OCI-LY3 (cell line): ENCODE measurements around the gene TTLL8.
A peak's percentile ranks its signal among the peaks of the same experiment; 100 is the strongest.

Source experiments
- H2AFZ ChIP-seq: fragments of 200-600, 300-600 bp; shearing (Covaris generic); 2 replicates; pipeline ENCODE4 v1.6.0; 2014; ENCODE audit warnings: antibody characterized with exemption, low read depth, low read length
- H3K27ac ChIP-seq: fragments of 200-600, 300-600 bp; sonication (generic); 2 replicates; pipeline ENCODE4 v1.5.1; 2014; ENCODE audit warnings: mild to moderate bottlenecking, low read length, moderate library complexity, mixed read lengths
- H3K27me3 ChIP-seq: fragments of 200-600, 300-600 bp; sonication (generic); 2 replicates; pipeline ENCODE4 v1.6.1; 2014; ENCODE audit warnings: low read depth, low read length, mixed read lengths
- H3K36me3 ChIP-seq: fragments of 200-600, 300-600 bp; sonication (generic); replicated peaks from 2 replicates; pipeline ENCODE3; 2014; ENCODE audit warnings: low read depth, low read length, mixed read lengths
- H3K4me1 ChIP-seq: fragments of 300-600, 200-600 bp; sonication (generic); 2 replicates; pipeline ENCODE4 v1.6.1; 2014; ENCODE audit warnings: low read length, mixed read lengths
- H3K4me2 ChIP-seq: fragments of 200-600, 300-600 bp; sonication (generic); 2 replicates; pipeline ENCODE4 v1.6.1; 2014; ENCODE audit warnings: low read length, mixed read lengths
- H3K4me3 ChIP-seq: fragments of 300-600, 200-600 bp; sonication (generic); 2 replicates; pipeline ENCODE4 v1.5.1; 2014; ENCODE audit warnings: antibody characterized with exemption, mild to moderate bottlenecking, low read length, moderate library complexity
- H3K79me2 ChIP-seq: fragments of 300-600, 200-600 bp; shearing (Covaris generic); 2 replicates; pipeline ENCODE4 v1.6.1; 2014; ENCODE audit warnings: mild to moderate bottlenecking, low read length, mixed read lengths
- H3K9ac ChIP-seq: fragments of 300-600, 200-600 bp; shearing (Covaris generic); 2 replicates; pipeline ENCODE4 v1.6.0; 2014; ENCODE audit warnings: mild to moderate bottlenecking, low read length, moderate library complexity
- H3K9me3 ChIP-seq: fragments of 200-600, 300-600 bp; shearing (Covaris generic); 2 replicates; pipeline ENCODE4 v1.6.1; 2014; ENCODE audit warnings: low read length, mixed read lengths; ENCODE audit not compliant: insufficient read depth
- H4K20me1 ChIP-seq: fragments of 200-600, 300-600 bp; sonication (generic); 2 replicates; pipeline ENCODE4 v1.6.1; 2016; ENCODE audit warnings: low read length, mixed read lengths; ENCODE audit not compliant: insufficient read depth
- CTCF ChIP-seq: fragments of 200-600, 300-600 bp; sonication (generic); IDR thresholded peaks from 2 replicates; pipeline ENCODE4 v1.5.1; 2014; ENCODE audit warnings: antibody characterized with exemption, low read length, low read depth
- EZH2phosphoT487 ChIP-seq: fragments of 200-600 bp; shearing (Covaris generic); IDR thresholded peaks from 2 replicates; pipeline ENCODE4 v1.6.1; 2018; ENCODE audit warnings: antibody characterized with exemption, mixed run types, low read depth

TTLL8 gene

GRCh38 chr22:49971232-49972162 is 86.6 kb downstream of the TTLL8 start:
- peak overlapping the region; percentile 80 for H3K27ac ChIP-seq
- TF ChIP-seq EZH2phosphoT487 (no peak), CTCF (no peak)

GRCh38 chr22:49970528-49971231 is 87.4 kb downstream of the TTLL8 start:
- H4K20me1 ChIP-seq: peaks cover 2% of the 10 kb centered on the region; the same call in 1 of the 2 replicates
- peaks cover 13% of the 10 kb centered on the region for H3K79me2 ChIP-seq
- TF ChIP-seq EZH2phosphoT487 (no peak), CTCF (no peak)
- H3K4me1 ChIP-seq: peaks cover 40% of the 10 kb centered on the region
- H3K27me3 ChIP-seq: no peaks in the 10 kb centered on the region
- H2AFZ ChIP-seq: no peak overlapping the region
- H3K9me3 ChIP-seq: no peaks in the 10 kb centered on the region
- no peaks in the 10 kb centered on the region for H3K36me3 ChIP-seq
- peak overlapping the region; percentile 65 for H3K4me2 ChIP-seq
- H3K27ac ChIP-seq: peak overlapping the region; percentile 80
- peak overlapping the region; percentile 89 for H3K4me3 ChIP-seq
- peak overlapping the region; percentile 79 for H3K9ac ChIP-seq

More at GRCh38 chr22:49971232-49972162, 86.6 kb downstream of the TTLL8 start:
- Histone ChIP-seq H3K27me3 (no peaks in the 10 kb centered on the region), H3K9me3 (no peaks in the 10 kb centered on the region), H3K36me3 (no peaks in the 10 kb centered on the region), H3K9ac (peak overlapping the region; percentile 79), H2AFZ (no peak overlapping the region), H3K4me3 (peak overlapping the region; percentile 89), H3K79me2 (peaks cover 13% of the 10 kb centered on the region), H3K4me1 (peaks cover 46% of the 10 kb centered on the region), H3K4me2 (peak overlapping the region; percentile 65), H4K20me1 (no peaks in the 10 kb centered on the region)

GRCh38 chr22:49969751-49970527 is 88.2 kb downstream of the TTLL8 start:
- Histone ChIP-seq H3K4me3 (0 out of 2 replicates have a peak overlapping the region, but pooled peaks have one; percentile 28), H3K79me2 (peaks cover 13% of the 10 kb centered on the region), H3K27me3 (no peaks in the 10 kb centered on the region), H3K9ac (no peak overlapping the region), H3K4me2 (peak overlapping the region; percentile 65), H3K9me3 (no peaks in the 10 kb centered on the region), H3K36me3 (no peaks in the 10 kb centered on the region), H4K20me1 (peaks cover 9% of the 10 kb centered on the region), H3K27ac (peak overlapping the region; percentile 48), H2AFZ (no peak overlapping the region), H3K4me1 (peaks cover 35% of the 10 kb centered on the region)
- TF ChIP-seq EZH2phosphoT487 (no peak), CTCF (no peak)
